GM12801 (cell line): ENCODE measurements around the gene TSHR.

ENCODE experiments used
- TF ChIP-seq, protein P1 (sequence below): IDR thresholded peaks from one replicate; pipeline ENCODE4 v1.5.1; 2011; ENCODE audit warnings: control low read depth; ENCODE audit not compliant: insufficient read length; ENCODE audit errors: extremely low read depth

TSHR gene

DNA sequence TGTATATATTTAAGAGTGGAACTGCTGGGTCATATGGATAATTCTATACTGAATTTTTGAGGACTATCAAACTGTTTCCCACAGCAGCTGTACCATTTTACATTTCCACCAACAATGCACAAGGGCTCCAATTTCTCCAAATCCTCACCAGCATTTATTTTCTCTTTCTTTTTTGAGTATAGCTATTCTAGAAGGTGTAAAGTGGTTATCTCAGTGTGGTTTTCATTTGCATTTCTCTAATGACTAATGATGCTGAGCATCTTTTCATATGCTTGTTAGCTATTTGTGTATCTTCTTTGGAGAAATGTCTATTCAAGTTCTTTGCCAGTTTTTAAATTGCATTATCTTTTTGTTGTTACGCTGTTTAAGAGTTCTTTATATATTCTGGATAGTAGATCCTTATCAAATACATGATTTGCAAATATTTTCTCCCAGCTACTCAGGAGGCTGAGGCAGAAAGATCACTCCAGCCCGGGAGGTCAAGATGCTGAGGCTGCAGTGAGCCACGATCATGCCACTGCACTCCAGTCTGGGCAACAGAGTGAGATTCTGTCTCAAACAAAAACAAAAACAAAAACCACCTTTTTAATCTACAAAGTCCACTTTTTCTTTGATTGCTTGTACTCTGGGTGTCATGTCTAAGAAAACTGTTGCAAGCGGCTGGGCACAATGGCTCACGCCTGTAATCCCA is 232.6 kb downstream of the TSHR start:
- TF ChIP-seq, protein P1, sequence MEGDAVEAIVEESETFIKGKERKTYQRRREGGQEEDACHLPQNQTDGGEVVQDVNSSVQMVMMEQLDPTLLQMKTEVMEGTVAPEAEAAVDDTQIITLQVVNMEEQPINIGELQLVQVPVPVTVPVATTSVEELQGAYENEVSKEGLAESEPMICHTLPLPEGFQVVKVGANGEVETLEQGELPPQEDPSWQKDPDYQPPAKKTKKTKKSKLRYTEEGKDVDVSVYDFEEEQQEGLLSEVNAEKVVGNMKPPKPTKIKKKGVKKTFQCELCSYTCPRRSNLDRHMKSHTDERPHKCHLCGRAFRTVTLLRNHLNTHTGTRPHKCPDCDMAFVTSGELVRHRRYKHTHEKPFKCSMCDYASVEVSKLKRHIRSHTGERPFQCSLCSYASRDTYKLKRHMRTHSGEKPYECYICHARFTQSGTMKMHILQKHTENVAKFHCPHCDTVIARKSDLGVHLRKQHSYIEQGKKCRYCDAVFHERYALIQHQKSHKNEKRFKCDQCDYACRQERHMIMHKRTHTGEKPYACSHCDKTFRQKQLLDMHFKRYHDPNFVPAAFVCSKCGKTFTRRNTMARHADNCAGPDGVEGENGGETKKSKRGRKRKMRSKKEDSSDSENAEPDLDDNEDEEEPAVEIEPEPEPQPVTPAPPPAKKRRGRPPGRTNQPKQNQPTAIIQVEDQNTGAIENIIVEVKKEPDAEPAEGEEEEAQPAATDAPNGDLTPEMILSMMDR: no peak

DNA sequence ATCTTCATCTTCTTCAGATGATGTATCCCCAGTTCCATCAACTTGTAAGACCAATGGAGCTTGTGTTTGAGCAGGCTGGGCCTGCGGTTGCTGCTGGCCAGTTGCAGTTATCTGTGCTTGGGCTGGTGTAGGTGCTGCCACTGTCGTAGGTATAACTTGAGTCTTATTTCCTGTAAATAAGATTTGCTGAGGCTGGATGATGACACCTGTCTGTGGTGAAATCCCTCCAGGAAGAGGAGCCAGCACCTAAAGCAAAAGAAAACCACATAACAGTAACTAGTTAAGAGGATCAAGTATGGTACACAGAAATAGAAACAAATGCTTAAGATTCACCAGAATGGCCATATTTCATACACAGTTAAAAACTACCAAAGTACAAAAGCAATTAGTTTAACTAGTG is 237.2 kb downstream of the TSHR start:
- TF ChIP-seq, protein P1: no peak

DNA sequence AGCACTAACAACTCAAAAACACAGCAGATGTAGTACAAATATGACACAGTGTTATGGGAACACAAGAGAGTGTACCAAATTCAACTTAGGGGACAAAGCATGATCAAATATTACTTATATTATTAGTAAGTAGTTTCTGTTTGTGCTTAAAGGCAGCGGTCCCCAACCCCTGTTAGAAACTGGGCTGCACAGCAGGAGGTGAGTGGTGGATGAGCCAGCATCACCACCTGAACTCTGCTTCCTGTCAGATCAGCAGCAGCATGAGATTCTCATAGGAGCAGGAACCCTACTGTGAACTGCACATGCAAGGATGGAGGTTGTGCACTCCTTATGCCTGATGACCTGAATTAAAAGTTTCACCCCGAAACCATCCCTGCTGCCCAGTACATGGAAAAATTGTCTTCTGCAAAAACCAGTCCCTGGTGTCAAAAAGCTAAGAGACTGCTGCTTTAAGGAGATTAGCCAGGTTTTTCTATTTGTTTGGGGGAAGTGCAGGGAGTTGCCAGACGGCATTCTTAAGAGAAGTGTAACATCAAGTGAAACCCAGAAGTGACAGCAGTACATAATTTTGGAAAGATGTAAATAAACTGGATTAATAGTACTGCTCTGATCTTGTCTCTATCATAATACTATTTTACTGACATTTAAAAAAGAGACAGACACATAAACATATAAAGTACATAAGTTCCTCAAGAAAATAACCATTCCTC is 238.7 kb downstream of the TSHR start:
- TF ChIP-seq, protein P1: no peak
